ENCODE results near the gene HDGFL2. TPM values are rescaled to one million over a fixed set of nuclear protein-coding genes. Genes with fewer than 3 reads are reported as not detected.

HDGFL2 gene
- total and polyA plus RNA-seq, 10 of the 15 experiments (the other 5 are each of a cell fraction or from before 2014, with no cell fraction given), result 0.16 to 56.9 (median 25.3) TPM

DNA sequence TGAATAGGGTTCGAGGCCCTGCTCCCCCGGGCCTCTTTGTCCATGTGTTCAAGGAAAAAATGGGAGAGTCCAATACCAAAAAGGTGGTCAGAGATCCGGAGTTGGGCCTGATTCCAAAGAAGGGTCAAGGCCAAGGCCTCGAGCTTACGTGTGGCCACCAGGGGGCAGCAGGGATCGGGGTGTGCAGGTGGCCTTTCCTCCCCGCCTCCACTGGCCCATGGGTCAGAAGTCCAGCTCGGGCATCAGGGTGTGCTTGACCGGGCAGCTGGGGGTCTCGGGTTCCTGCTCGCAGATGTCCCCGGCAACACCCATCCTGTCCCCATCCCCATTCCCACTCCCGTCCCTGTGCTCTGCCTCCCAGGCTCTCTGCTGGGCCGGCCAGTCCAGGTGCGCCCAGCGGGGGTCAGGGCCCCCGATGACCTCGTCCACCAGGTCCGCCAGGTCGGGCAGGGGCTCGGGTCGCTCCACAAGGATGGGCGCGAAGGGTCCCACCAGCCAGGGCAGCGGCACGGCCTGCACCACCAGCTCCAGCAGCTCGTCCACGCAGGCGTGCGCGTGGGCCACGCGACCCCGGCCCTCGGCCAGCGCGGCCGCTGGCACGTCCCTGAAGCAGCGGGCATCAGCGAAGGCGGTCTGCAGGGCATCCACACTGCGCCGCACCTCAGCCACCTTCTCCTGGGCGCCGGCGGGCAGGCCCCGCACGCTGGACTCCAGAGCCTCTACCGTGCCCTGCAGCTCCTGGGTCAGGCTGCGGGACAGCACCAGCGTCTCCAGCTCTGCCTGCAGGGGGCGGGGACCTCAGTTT is 51.4 kb downstream of the HDGFL2 start (continued):
- no peak for TF ChIP-seq POU2F2 (IDR thresholded peaks at IDR 0.05; ENCODE audit: borderline replicate concordance, low read depth, low read length)
- TF ChIP-seq IRF4 (IDR thresholded peaks at IDR 0.05; ENCODE audit: low read depth, low read length), result no peak
- no peak for TF ChIP-seq NR2C2 (IDR thresholded peaks at IDR 0.05; ENCODE audit: borderline replicate concordance, control insufficient read depth, insufficient read length, low read depth)

DNA sequence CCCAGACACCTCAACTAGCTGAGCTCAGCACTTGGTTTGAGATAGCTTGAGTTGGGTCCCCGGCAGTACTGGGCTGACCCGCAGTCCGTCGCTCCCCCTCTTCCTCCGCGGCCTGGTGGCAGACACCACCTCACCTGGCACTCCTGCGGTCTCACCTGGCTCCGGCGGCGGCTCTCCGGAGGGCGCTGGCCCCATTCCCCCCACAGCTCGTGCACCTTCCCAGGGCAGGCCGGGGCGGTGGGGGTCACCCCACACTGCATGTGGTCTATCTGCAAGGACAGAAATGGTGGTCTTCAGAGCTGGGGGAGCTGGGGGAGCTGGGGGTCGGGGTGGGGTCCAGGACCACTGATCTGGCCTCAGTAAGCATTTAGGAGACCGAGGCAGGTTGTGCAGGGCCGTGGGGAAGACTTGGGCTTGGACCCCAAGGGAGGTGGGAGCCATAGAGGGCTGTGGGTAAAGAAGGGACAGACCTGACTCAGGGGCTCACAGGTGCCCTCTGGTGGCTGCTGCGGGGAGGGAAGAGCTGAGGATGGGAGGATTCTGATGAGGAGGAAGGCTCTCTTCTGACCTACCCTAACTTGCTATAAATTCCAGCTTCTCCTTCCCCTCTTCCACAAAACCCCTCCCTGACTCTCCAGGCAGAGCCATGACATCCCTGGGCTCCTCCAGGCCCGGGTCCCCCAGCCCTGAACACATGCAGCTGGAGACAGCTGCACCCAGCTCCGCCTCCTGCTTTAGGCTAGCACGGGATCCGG is 52.9 kb downstream of the HDGFL2 start:
- DNase-seq (ENCODE audit: low read depth, low spot score), result no peak
- CTCF ChIA-PET, result interaction anchor here (0.6 to 4.5 kb wide), 20 partner anchors 8 to 607 kb away, joined by 3 to 44 read pairs (median 4); partner anchors contain the start of genes LRG1, PLIN5 and SEMA6B
- RAD21 ChIA-PET (ENCODE audit: unreplicated experiment), result interaction anchor here (1.2 kb wide), 2 partner anchors 10 to 258 kb away, joined by 3 to 8 read pairs; partner anchors contain the start of gene PLIN5
- Histone ChIP-seq H3K27me3 (replicated peaks in 1 of 2; ENCODE audit: control insufficient read depth in 2 of 2, insufficient read depth in 2 of 2, low read length in 1 of 2) (no peaks in the 10 kb centered on the region), H3K36me3 (ENCODE audit: control insufficient read depth in 2 of 2, insufficient read depth in 2 of 2, low read length in 1 of 2) (no peaks in the 10 kb centered on the region), H3K9me3 (replicated peaks; ENCODE audit: control insufficient read depth, insufficient read depth, low read length) (no peaks in the 10 kb centered on the region), H3K4me2 (ENCODE audit: control insufficient read depth, insufficient read depth) (no peak overlapping the region), H2AFZ (ENCODE audit: control insufficient read depth, low read depth, low read length) (no peak overlapping the region), H3K4me1 (ENCODE audit: control insufficient read depth, insufficient read depth, low read length) (no peaks in the 10 kb centered on the region), H3K9ac (ENCODE audit: control insufficient read depth, insufficient read depth, low read length) (no peak overlapping the region), H3K27ac (ENCODE audit: control insufficient read depth, insufficient read depth) (no peak overlapping the region), H4K20me1 (ENCODE audit: control insufficient read depth, insufficient read depth) (no peaks in the 10 kb centered on the region), H3K4me3 (no peak overlapping the region), H3K79me2 (ENCODE audit: control insufficient read depth, insufficient read depth, low read length) (no peaks in the 10 kb centered on the region)
- in situ Hi-C loops (cut with MboI), result no loop called here
- SMC1A ChIA-PET (ENCODE audit: uncharacterized antibody, unreplicated experiment), result interaction anchor here (1.0 to 1.5 kb wide), 3 partner anchors 14 to 258 kb away, joined by 4 read pairs; partner anchors contain the start of gene LRG1
- WGBS (ENCODE audit: insufficient coverage, insufficient replicate concordance, low lambda C conversion rate, missing lambda C conversion rate), result 54% methylated on average over 21 of the region's 23 CpGs
- no TSS peak for BruUV-seq (replicated peaks)
- POLR2A ChIA-PET, result interaction anchor here (0.5 kb wide), 1 partner anchor 26 kb away, joined by 6 read pairs; no protein-coding TSS in a partner anchor
- peak; percentile 93 for ATAC-seq
- peak; percentile 31 for FAIRE-seq
- no peak for TF ChIP-seq RELA (IDR thresholded peaks at IDR 0.05; ENCODE audit: borderline replicate concordance, partially characterized antibody)
- TF ChIP-seq IKZF1 (conservative IDR thresholded peaks at IDR 0.05), result no peak
- TF ChIP-seq CEBPB (IDR thresholded peaks at IDR 0.05; ENCODE audit: borderline replicate concordance in 1 of 2, low read depth in 2 of 2, low read length in 2 of 2), result no peak
- peak; percentile 63; the same call in 1 of the 2 replicates for TF ChIP-seq SMC3 (IDR thresholded peaks at IDR 0.05; ENCODE audit: borderline replicate concordance, low read length)
- TF ChIP-seq RAD21 (IDR thresholded peaks at IDR 0.05; ENCODE audit: insufficient read depth, low read depth, low read length), result peak; percentile 43
- TF ChIP-seq, protein P1, sequence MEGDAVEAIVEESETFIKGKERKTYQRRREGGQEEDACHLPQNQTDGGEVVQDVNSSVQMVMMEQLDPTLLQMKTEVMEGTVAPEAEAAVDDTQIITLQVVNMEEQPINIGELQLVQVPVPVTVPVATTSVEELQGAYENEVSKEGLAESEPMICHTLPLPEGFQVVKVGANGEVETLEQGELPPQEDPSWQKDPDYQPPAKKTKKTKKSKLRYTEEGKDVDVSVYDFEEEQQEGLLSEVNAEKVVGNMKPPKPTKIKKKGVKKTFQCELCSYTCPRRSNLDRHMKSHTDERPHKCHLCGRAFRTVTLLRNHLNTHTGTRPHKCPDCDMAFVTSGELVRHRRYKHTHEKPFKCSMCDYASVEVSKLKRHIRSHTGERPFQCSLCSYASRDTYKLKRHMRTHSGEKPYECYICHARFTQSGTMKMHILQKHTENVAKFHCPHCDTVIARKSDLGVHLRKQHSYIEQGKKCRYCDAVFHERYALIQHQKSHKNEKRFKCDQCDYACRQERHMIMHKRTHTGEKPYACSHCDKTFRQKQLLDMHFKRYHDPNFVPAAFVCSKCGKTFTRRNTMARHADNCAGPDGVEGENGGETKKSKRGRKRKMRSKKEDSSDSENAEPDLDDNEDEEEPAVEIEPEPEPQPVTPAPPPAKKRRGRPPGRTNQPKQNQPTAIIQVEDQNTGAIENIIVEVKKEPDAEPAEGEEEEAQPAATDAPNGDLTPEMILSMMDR (IDR thresholded peaks at IDR 0.05 in 2 of 3, conservative IDR thresholded peaks at IDR 0.05 in 1 of 3; ENCODE audit: control insufficient read depth in 2 of 3, extremely low read depth in 1 of 3, insufficient read depth in 1 of 3, low read depth in 3 of 3, low read length in 3 of 3), result peak; percentile 65 to 91 (median 77)
- TF ChIP-seq SUPT20H (IDR thresholded peaks at IDR 0.05; ENCODE audit: borderline replicate concordance, control insufficient read depth, low read depth, low read length), result no peak
- no peak for TF ChIP-seq MXI1 (IDR thresholded peaks at IDR 0.05; ENCODE audit: low read depth, low read length)
- TF ChIP-seq SMARCA5 (IDR thresholded peaks at IDR 0.05), result peak; percentile 75; the same call in 1 of the 2 replicates
- intact Hi-C loops (cut with micrococcal nuclease; ENCODE audit: unreplicated experiment), result loop anchor here (2.0 kb wide), 1 partner anchor 258 kb away; no protein-coding TSS in a partner anchor

Data from GM12878 (cell line).